RWPE2 (cell line): Measurements from ENCODE around the gene TMEM134.

Source experiments
- ATAC-seq: fragments of 200-7000 bp; cut with Tn5 transposase; 3 replicates; pipeline ENCODE4 v1.9.1; 2021; ENCODE audit warnings: low read depth
- DNase-seq: peaks from one replicate; pipeline ENCODE4 v3.0.0-alpha.2; 2020; ENCODE audit warnings: low spot score
- H3K27ac ChIP-seq: fragments of 450-650 bp; 2 replicates; pipeline ENCODE4 v1.5.1; 2017; ENCODE audit warnings: mild to moderate bottlenecking; ENCODE audit not compliant: poor library complexity, severe bottlenecking
- H3K27me3 ChIP-seq: fragments of 250-450 bp; sonication (Bioruptor Pico); 2 replicates; pipeline ENCODE4 v1.5.1; 2021; ENCODE audit warnings: mild to moderate bottlenecking, moderate library complexity; ENCODE audit not compliant: insufficient read depth, poor library complexity, severe bottlenecking
- H3K36me3 ChIP-seq: fragments of 250-450 bp; sonication (Bioruptor Pico); 2 replicates; pipeline ENCODE4 v1.5.1; 2020; ENCODE audit warnings: low read depth, mild to moderate bottlenecking, moderate library complexity
- H3K4me1 ChIP-seq: fragments of 250-450 bp; sonication (Bioruptor Pico); 2 replicates; pipeline ENCODE4 v1.5.1; 2021; ENCODE audit warnings: mild to moderate bottlenecking, moderate library complexity; ENCODE audit not compliant: insufficient read depth, poor library complexity, severe bottlenecking
- H3K4me3 ChIP-seq: fragments of 250-450 bp; sonication (Bioruptor Pico); 2 replicates; pipeline ENCODE4 v1.5.1; 2021; ENCODE audit warnings: mild to moderate bottlenecking, moderate library complexity; ENCODE audit not compliant: severe bottlenecking
- H3K9me3 ChIP-seq: fragments of 250-450 bp; sonication (Bioruptor Pico); 2 replicates; pipeline ENCODE4 v1.5.1; 2021; ENCODE audit warnings: mild to moderate bottlenecking, moderate library complexity; ENCODE audit not compliant: severe bottlenecking
- TF ChIP-seq, protein P1 (sequence below): fragments of 450-650 bp; IDR thresholded peaks from one replicate; pipeline ENCODE4 v1.5.1; 2017; ENCODE audit warnings: mild to moderate bottlenecking, moderate library complexity; ENCODE audit not compliant: poor library complexity, severe bottlenecking

Gene TMEM134

DNA sequence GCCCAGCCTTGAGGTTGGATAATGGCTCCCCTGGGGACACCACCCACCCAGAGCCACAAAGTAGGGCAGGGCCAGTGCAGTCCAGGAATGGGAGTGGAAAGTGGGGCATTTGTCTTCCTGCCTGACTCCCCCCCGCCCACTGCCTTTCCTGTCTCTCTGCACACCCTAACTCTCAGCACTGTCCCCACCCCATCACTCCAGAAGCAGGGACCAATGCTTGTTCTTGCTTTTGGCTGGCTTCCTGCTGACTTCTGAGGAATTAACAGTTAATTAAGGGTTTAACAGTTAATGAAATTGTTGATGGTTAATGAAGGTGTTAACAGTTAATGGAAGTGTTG lies 31.4 kb upstream of the TMEM134 start:
- Histone ChIP-seq H3K4me1 (peaks cover 1% of the 10 kb centered on the region), H3K9me3 (no peaks in the 10 kb centered on the region), H3K27me3 (no peaks in the 10 kb centered on the region), H3K27ac (no peak overlapping the region), H3K4me3 (no peak overlapping the region), H3K36me3 (peaks cover 18% of the 10 kb centered on the region)
- DNase-seq: no peak
- TF ChIP-seq, protein P1, sequence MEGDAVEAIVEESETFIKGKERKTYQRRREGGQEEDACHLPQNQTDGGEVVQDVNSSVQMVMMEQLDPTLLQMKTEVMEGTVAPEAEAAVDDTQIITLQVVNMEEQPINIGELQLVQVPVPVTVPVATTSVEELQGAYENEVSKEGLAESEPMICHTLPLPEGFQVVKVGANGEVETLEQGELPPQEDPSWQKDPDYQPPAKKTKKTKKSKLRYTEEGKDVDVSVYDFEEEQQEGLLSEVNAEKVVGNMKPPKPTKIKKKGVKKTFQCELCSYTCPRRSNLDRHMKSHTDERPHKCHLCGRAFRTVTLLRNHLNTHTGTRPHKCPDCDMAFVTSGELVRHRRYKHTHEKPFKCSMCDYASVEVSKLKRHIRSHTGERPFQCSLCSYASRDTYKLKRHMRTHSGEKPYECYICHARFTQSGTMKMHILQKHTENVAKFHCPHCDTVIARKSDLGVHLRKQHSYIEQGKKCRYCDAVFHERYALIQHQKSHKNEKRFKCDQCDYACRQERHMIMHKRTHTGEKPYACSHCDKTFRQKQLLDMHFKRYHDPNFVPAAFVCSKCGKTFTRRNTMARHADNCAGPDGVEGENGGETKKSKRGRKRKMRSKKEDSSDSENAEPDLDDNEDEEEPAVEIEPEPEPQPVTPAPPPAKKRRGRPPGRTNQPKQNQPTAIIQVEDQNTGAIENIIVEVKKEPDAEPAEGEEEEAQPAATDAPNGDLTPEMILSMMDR: no peak
- no peak for ATAC-seq

DNA sequence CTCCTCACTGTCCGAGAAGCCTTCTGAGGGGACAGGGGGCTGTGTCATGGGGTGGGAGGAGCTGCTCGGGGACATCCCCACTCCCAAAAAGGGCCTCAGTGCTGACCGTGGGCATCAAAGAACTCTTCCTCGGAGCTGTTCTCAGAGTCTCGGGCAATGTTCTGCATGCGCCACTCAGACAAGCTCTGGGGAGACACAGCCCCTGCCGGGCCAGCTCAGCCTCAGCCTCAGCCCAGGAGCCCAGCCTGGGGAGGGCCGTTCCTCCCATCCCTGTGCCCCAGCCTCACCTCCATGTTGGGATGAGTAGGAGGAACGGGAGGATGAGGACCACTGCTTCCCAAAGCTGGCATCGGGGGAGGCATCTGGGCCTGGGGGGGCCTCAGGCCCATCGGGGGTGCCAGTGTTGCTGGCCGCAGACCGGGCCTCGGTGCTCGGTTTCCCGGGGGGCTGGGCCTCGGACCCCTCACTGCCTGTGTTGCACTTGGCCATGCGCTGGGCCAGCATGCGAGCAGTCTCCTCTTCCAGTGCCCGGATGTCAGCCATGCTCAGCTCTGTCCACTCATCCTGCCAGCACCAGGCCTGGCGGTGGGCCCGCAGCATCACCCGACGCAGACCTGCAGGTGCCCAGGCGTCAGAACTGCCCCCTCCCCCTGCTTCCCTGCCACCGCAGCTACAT lies 30.9 kb upstream of the TMEM134 start:
- peaks cover 22% of the 10 kb centered on the region for H3K36me3 ChIP-seq
- H3K9me3 ChIP-seq: no peaks in the 10 kb centered on the region
- no peaks in the 10 kb centered on the region for H3K4me1 ChIP-seq
- no peak overlapping the region for H3K27ac ChIP-seq
- ATAC-seq (no peak), DNase-seq (no peak)
- H3K27me3 ChIP-seq: no peaks in the 10 kb centered on the region
- H3K4me3 ChIP-seq: no peak overlapping the region
- TF ChIP-seq, protein P1: no peak

DNA sequence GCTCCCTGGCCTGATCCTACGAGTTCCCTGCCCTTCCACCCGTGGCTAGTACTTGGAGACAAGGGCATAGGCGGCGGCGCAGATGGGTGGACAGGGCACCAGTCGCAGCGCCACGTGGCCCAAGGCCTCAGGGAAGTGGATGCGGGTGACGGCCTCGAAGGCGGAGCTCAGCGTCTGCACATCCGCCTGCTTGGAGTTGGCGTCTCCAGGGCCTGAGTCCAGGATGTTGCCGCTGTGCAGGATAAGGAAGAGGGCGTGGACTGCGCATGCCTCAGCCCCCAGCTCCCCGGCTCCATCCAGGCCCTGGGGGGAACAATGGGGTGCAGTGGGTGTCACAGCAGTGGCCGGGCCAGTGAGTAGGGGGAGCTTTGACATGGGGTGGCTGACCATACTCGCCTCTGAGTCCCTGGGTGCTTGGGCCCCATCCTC lies 29.5 kb upstream of the TMEM134 start:
- Histone ChIP-seq H3K27me3 (no peaks in the 10 kb centered on the region), H3K27ac (no peak overlapping the region), H3K4me3 (no peak overlapping the region), H3K36me3 (peaks cover 25% of the 10 kb centered on the region), H3K9me3 (no peaks in the 10 kb centered on the region), H3K4me1 (no peaks in the 10 kb centered on the region)
- TF ChIP-seq, protein P1: no peak
- DNase-seq (peak; percentile 72), ATAC-seq (no peak)

DNA sequence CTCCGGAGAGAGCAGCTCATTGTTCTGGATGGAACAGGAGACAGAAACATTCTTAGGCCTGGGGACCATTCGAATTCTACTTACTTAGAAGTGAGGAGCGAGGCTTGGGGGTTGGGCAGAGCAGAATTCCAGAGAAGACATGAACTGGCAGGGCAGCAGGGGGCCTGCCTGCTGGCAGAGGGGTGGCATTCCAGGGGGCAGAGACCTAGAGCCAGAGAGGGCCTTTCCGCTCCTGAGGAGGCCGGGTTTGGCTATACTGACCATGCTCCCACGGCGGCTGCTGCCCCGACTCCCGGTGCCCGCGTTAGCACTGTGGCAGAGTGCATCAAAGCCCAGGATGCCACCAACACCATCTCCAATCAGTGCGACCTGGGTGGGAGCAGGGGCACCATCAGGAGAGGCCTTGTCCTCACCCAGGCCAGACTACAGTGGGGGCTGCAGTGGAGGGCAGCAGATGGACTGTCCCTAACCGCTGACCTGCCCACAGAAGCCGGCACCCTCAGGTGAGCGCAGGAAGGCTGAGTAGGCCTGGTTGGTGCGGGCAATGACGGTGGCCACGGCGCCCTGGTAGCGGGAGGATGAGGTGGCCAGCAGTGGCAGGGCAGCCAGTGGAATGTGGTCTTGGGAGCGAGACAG lies 28.7 kb upstream of the TMEM134 start:
- no peaks in the 10 kb centered on the region for H3K27me3 ChIP-seq
- H3K36me3 ChIP-seq: peaks cover 29% of the 10 kb centered on the region
- ATAC-seq (no peak), DNase-seq (no peak)
- H3K27ac ChIP-seq: no peak overlapping the region
- H3K4me3 ChIP-seq: no peak overlapping the region
- TF ChIP-seq, protein P1: no peak
- no peaks in the 10 kb centered on the region for H3K4me1 ChIP-seq
- H3K9me3 ChIP-seq: no peaks in the 10 kb centered on the region

DNA sequence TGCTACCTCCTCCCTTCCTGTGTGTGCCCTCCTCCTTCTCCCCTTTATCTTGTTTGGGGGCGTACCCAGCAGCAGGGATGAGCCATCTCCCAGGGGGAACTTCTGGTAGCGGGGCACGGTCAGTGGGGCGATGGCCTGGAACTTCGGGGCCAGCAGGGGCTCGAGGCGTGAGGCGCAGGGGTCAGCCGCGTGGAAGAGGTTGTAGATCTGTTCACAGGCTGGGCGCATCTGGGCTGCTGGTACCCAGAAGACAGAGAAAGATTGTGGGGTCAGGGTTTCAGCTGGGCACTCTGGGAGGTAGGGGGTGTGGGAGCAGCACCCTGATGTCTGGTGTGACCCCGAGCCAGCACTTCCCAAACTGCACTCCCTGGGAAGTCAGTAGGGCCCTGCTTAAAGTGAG lies 27.1 kb upstream of the TMEM134 start:
- TF ChIP-seq, protein P1: no peak

More for the DNA sequence above, 27.1 kb upstream of the TMEM134 start:
- H3K4me3 ChIP-seq: no peak overlapping the region
- no peaks in the 10 kb centered on the region for H3K4me1 ChIP-seq
- ATAC-seq: no peak
- peaks cover 35% of the 10 kb centered on the region for H3K36me3 ChIP-seq
- peak; percentile 64 for DNase-seq
- no peak overlapping the region for H3K27ac ChIP-seq
- H3K27me3 ChIP-seq: no peaks in the 10 kb centered on the region
- no peaks in the 10 kb centered on the region for H3K9me3 ChIP-seq
